ENCODE measurements around the gene NLRP3.
"Not testable (repeated sequence)": the region's sequence is repeated elsewhere in the genome, so short reads cannot be mapped to it uniquely, and the experiment has no call there.

Gene NLRP3

GRCh38 chr1:247415423-247416361 is at the start of gene NLRP3:
TSS of gene NLRP3 (plus strand) at chr1:247416173. CDS start at chr1:247418801, 2,628 bp downstream.
- DNase-seq: peak; percentile 37 to 38

- not testable (repeated sequence) for DNase-seq
Observed at GRCh38 chr1:247366345-247366744, 49.6 kb upstream of the NLRP3 start.

GRCh38 chr1:247366926-247367645 is 48.9 kb upstream of the NLRP3 start:
- DNase-seq: no peak

GRCh38 chr1:247367786-247368422 is 48.1 kb upstream of the NLRP3 start:
- DNase-seq: no peak

- no peak for DNase-seq
Observed at GRCh38 chr1:247368490-247369145, 47.4 kb upstream of the NLRP3 start.

GRCh38 chr1:247370786-247371732 is 44.9 kb upstream of the NLRP3 start:
- no peak for DNase-seq

- DNase-seq: no peak
Observed at GRCh38 chr1:247371801-247372259, 44.1 kb upstream of the NLRP3 start.

- DNase-seq: peak; percentile 47 to 63
Observed at GRCh38 chr1:247373721-247374141, 42.2 kb upstream of the NLRP3 start.

GRCh38 chr1:247374651-247375334 is 41.2 kb upstream of the NLRP3 start:
- not testable (repeated sequence) for DNase-seq

- DNase-seq: no peak
Observed at GRCh38 chr1:247375747-247376146, 40.2 kb upstream of the NLRP3 start.

GRCh38 chr1:247376659-247377058 is 39.3 kb upstream of the NLRP3 start:
- no peak for DNase-seq

- DNase-seq: not testable (repeated sequence)
Observed at GRCh38 chr1:247377656-247378055, 38.3 kb upstream of the NLRP3 start.

- DNase-seq: no peak
Observed at GRCh38 chr1:247378334-247379073, 37.5 kb upstream of the NLRP3 start.

- no peak for DNase-seq
Observed at GRCh38 chr1:247385283-247385682, 30.7 kb upstream of the NLRP3 start.

GRCh38 chr1:247386217-247386616 is 29.8 kb upstream of the NLRP3 start:
- no peak for DNase-seq

- DNase-seq: no peak
Observed at GRCh38 chr1:247386687-247387086, 29.3 kb upstream of the NLRP3 start.

- no peak for DNase-seq
Observed at GRCh38 chr1:247387096-247387495, 28.9 kb upstream of the NLRP3 start.

- DNase-seq: no peak
Observed at GRCh38 chr1:247387565-247387964, 28.4 kb upstream of the NLRP3 start.

- DNase-seq: peak; percentile 79 to 88
Observed at GRCh38 chr1:247390116-247390791, 25.7 kb upstream of the NLRP3 start.
